Subcutaneous abdominal adipose tissue (tissue), 5 donors: ENCODE results near the gene BEGAIN.

ENCODE experiments used
- H3K27ac ChIP-seq: one replicate; pipeline ENCODE4 v1.7.0; 2013; ENCODE audit warnings: low read depth, mild to moderate bottlenecking, inconsistent platforms, low read length, moderate library complexity
- H3K27me3 ChIP-seq, 5 donors: one replicate each; pipeline ENCODE4 v1.7.0; 2013; ENCODE audit warnings: low read length in 5 of 5, inconsistent platforms in 1 of 5; ENCODE audit not compliant: control insufficient read depth in 5 of 5, insufficient read depth in 4 of 5
- H3K36me3 ChIP-seq, 5 donors: one replicate each; pipeline ENCODE4 v1.7.0; 2013; ENCODE audit warnings: low read length in 5 of 5; ENCODE audit not compliant: control insufficient read depth in 5 of 5, insufficient read depth in 5 of 5
- H3K4me1 ChIP-seq, 5 donors: one replicate each; pipeline ENCODE4 v1.7.0; 2013; ENCODE audit warnings: low read length in 5 of 5, mild to moderate bottlenecking in 3 of 5, moderate library complexity in 1 of 5; ENCODE audit not compliant: control insufficient read depth in 5 of 5, insufficient read depth in 5 of 5
- H3K4me3 ChIP-seq, 5 donors: one replicate each; pipeline ENCODE4 v1.7.0; 2013; ENCODE audit warnings: low read length in 5 of 5, low read depth in 1 of 5
- H3K9ac ChIP-seq, 5 donors: one replicate each; pipeline ENCODE4 v1.7.0; 2013; ENCODE audit warnings: low read length in 5 of 5, mild to moderate bottlenecking in 4 of 5, moderate library complexity in 3 of 5
- H3K9me3 ChIP-seq, 5 donors: one replicate each; pipeline ENCODE4 v1.7.0; 2013; ENCODE audit warnings: low read length in 5 of 5; ENCODE audit not compliant: control insufficient read depth in 5 of 5
- donor health status: healthy.
- donor health status: healthy.
- donor health status: healthy.
- donor health status: healthy.
- donor health status: healthy.

BEGAIN gene

DNA sequence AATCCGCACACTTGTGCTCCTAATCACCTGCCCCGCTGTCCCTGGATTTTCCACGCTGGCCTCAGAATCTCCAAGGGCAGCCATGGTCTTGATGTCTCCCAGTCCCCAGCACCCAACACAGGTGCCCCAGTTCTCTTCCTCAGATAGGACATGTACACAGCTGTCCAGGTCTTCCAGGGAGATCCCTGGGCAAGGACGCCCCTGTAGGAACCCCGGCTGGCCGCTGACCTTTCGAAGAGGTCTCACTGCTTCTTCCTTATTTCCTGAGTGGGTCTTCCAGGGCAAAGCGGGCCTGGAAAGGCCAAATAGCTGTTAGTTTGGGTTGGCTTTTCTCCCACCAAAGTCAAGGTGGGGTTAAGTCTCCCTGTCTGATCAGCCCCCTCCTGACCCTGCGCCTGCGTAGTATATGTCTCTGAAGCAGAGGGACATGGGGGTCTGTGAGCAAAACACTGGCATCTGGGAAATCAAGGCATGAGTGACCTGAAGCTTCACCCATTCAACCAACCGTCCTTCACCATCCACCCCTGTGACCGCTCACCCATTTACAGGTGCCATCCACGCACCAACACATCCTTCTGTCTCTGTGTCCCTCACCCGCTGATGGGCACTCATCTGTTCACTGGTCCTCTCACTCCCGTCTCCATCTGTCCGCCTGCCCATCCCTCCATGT is 4.6 kb downstream of the BEGAIN start:
- Histone ChIP-seq H3K9ac (no peak overlapping the region), H3K36me3 (no peaks in the 10 kb centered on the region), H3K4me3 (no peak overlapping the region), H3K9me3 (peaks cover 0 to 8% (median 6%) of the 10 kb centered on the region in 5 donors), H3K4me1 (peaks cover 0 to 13% (median 8%) of the 10 kb centered on the region in 5 donors), H3K27me3 (peaks cover under 1 to 17% (median 15%) of the 10 kb centered on the region in 5 donors), H3K27ac (no peak overlapping the region)

DNA sequence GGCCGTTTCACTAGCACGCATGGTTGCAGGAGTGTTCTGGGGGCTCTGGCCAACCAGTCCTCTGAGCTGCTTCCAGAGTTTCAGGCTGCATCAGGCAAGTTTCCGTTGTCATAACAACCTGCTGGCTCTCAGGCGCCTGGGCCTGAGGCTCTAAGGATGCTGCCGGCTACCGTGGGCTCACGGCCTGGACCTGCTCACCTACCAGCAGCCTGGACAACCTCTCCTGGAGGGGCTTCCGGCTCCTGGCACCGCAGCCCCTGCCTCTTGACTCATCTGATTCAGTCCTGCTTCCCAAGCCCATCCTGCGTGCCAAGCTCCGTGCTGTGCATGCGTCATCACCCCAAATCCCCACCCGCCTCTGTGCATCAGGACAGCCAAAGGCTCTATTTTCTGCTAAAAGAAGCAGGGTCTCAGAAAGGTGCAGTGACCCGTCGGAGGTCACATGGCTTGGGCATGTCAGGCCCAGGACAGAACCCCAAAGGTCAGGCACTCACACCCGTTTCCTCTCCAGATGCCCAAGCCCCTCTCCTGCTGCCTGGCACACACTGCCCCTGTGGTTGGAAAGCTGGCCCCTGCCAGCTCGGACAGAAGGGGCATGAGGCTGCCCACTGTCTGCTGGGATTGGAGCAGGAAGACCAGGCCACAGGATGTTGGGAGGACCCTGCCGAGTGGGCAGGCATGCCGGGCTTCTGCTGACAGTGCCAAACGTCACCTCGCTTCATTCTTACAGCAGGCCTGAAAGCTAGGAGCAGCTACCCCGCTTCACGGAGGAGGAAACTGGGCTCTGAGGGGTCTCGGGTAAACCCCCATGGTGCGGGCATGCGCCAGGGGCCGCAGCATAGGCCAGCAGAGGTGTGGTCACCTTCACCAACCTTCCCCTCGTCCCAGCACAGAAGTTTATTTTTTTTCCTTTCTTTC is 5.7 kb downstream of the BEGAIN start:
- Histone ChIP-seq H3K9ac (no peak overlapping the region), H3K9me3 (peaks cover 0 to 8% (median 6%) of the 10 kb centered on the region in 5 donors)

DNA sequence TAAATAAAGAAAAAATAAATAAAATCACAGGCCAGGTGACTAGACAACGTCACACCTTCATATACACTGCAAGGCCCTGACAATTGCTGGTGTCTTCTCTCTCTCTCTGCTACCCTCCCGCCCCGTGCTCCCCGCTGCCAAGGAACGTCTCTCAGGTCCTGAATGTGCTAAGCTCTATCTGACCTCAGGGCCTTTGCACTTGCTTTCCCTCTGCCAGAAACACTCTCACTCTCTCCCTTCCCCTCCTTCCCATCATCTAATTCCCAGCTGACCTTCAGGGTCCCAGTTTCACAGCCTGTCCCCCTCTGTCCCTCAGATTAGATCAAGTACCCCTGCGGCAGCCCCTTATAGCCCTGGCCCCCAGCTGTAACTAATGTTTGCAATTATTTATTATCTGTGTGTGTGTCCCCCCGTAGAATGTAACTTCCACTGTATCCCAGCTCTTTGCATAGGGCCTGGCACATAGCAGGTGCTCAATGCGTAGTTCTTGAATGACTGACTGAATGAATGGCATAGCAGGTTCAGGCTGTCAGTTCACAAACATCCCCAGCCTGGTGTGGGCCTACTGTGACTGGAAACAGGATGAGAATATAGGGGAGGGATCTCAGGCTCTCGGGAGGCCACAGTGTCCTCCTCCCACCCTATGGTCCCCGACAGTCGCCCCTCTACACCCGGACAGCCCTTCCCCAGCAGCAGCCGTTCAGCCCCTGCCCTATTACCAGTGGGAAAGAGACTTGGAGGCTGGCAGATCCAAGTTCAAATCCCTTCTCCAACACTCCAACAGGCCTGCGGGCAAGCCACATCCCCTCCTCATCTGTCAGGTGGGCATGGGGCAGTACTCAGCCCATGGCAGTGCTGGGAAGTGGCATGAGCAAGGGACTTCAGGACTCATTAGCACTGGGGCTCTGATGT is 6.6 kb downstream of the BEGAIN start:
- Histone ChIP-seq H3K36me3 (no peaks in the 10 kb centered on the region), H3K9ac (no peak overlapping the region), H3K4me1 (no peaks in the 10 kb centered on the region), H3K27ac (no peak overlapping the region), H3K27me3 (peaks cover 0 to 4% (median 3%) of the 10 kb centered on the region in 5 donors), H3K9me3 (peaks cover 0 to 8% (median 6%) of the 10 kb centered on the region in 5 donors), H3K4me3 (no peak overlapping the region)

More for the DNA sequence above, 5.7 kb downstream of the BEGAIN start:
- no peaks in the 10 kb centered on the region for H3K36me3 ChIP-seq
- peaks cover 0 to 14% (median 11%) of the 10 kb centered on the region in 5 donors for H3K27me3 ChIP-seq
- H3K27ac ChIP-seq: no peak overlapping the region
- H3K4me1 ChIP-seq: peaks cover 0 to 6% (median 4%) of the 10 kb centered on the region in 5 donors
- H3K4me3 ChIP-seq: no peak overlapping the region

DNA sequence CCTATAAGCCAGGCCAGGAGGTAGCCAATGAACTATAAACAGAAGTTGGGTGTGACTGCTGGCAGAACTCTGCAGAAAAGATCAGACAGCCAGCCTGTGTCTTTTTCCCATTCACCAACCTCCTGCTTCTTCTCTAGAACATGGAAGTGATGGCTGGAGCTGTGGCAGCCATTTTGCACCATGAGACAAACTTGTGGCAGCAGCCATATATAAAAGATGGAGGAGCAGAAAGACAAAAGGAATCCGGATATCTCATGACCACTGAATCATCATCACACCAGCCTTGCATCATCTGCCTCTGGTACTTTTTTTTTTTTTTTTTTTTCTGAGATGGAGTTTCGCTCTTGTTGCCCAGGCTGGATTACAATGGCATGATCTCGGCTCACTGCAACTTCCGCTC is 8.7 kb downstream of the BEGAIN start:
- Histone ChIP-seq H3K9ac (no peak overlapping the region), H3K4me3 (no peak overlapping the region), H3K36me3 (no peaks in the 10 kb centered on the region), H3K4me1 (no peaks in the 10 kb centered on the region), H3K27me3 (peaks cover 0 to 6% (median 2%) of the 10 kb centered on the region in 5 donors), H3K27ac (no peak overlapping the region), H3K9me3 (peaks cover 0 to 8% (median 6%) of the 10 kb centered on the region in 5 donors)

DNA sequence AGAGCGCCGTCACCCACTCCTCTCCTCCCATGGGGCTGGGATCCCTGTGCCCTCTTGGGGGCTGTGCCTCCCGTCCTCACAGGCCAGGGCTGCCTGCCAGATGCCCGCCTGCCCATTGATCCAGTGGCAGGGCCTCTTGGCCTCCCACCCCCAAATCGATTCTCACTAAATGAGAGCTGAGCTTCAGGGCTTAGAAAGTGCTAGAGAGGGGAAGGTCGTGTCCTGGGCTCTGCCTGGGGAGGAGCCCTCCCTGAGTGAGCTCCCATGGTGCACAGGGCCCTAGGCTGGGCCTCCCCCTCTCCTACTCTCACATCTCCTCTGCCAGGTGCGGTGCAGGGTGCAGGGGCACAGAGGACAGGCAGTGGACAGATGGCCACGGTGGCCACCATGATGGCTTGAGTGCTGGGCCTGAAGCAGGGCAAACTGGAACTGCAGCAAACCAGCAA is 9.2 kb downstream of the BEGAIN start:
- Histone ChIP-seq H3K27me3 (peaks cover 0 to 10% (median 6%) of the 10 kb centered on the region in 5 donors), H3K4me3 (no peak overlapping the region), H3K9ac (no peak overlapping the region), H3K9me3 (peaks cover 0 to 8% (median 6%) of the 10 kb centered on the region in 5 donors), H3K27ac (no peak overlapping the region), H3K36me3 (no peaks in the 10 kb centered on the region), H3K4me1 (no peaks in the 10 kb centered on the region)

DNA sequence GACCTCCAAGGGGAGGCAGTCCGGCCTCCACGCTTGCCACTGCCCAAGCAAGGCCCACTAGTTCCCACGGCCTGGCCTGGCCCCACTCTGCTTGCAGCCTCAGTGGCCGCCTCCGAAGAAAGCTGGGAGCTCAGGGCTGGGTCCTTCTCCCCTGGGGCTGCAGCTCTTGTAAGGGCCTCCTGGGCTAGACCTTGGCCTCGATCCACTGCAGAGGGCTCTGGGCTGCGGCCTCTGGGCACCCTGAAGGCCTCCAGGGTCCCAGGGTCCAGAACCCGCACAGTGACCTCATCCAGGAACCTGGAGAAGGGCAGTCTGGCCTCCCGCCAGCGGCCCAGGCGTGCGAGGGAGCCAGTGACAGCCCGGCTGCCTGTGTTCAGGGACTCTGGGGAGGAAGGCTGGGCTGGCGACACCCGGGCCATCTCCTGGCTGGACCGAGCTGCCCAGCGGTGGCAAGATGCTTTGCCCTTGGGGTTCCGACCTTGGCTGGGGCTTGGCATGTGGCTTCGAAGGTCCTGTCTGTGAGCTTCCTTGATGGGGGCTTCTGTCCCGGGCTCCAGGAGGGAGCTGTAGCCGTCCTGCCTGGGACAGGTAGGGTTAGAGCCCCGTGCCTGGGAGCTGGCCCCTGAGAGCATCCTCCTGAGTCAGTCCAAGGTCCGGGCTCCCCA is 9.8 kb downstream of the BEGAIN start:
- Histone ChIP-seq H3K27ac (no peak overlapping the region), H3K4me1 (no peaks in the 10 kb centered on the region), H3K36me3 (no peaks in the 10 kb centered on the region), H3K9ac (no peak overlapping the region), H3K9me3 (peaks cover 0 to 8% (median 6%) of the 10 kb centered on the region in 5 donors), H3K4me3 (no peak overlapping the region), H3K27me3 (peaks cover 5 to 15% (median 11%) of the 10 kb centered on the region in 5 donors)

DNA sequence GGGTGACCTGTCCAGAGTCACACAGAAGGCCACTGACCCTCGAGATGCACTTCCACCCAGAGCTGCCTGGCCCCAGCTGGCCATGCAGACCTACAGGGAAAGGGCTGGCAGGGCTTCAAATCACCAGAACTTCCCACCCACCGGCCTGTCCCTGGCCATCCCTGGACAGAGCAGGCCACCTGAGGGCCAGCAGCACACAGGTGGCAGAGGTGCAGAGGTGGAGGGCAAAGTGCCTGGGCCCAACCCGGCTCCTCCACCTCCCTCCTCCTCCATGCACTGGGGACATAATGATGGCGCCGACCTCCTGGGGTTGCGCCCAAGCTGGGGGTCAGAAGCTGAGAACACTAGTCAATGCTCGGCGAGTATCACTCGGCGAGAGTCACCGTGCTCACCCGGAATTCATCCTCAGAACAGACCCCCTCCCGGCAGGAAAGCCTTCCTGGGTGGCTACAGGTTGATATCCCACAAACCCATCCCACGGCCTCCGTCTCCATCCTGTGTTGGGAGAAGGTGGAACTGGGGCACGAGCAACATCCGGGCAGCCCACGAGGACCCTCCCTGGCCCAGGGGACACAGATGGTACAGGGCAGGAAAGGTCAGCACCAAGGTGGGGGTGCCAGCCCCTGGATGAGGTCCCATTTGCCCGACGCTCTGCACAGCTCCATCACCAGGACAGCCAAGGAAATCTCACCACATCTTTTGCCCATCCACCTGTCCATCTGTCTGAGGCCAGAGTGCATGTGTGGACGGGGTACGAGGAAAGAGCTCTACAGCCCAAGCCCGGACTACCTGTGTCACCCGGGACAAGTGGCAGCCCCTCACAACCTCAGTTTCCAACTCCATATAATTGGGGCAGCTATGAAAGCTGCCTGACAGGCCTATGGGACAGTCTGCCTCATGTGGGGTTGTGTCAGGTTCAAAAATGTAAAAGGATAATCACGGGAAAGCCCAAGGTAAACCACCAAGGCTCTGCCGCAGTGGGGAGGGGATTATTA is 10.8 kb downstream of the BEGAIN start:
- H3K27me3 ChIP-seq: peaks cover 9 to 25% (median 21%) of the 10 kb centered on the region in 5 donors
- H3K36me3 ChIP-seq: no peaks in the 10 kb centered on the region
- no peak overlapping the region for H3K27ac ChIP-seq
- H3K9me3 ChIP-seq: peaks cover 0 to 8% (median 6%) of the 10 kb centered on the region in 5 donors
- H3K4me3 ChIP-seq: no peak overlapping the region
- H3K4me1 ChIP-seq: no peaks in the 10 kb centered on the region
- no peak overlapping the region for H3K9ac ChIP-seq

DNA sequence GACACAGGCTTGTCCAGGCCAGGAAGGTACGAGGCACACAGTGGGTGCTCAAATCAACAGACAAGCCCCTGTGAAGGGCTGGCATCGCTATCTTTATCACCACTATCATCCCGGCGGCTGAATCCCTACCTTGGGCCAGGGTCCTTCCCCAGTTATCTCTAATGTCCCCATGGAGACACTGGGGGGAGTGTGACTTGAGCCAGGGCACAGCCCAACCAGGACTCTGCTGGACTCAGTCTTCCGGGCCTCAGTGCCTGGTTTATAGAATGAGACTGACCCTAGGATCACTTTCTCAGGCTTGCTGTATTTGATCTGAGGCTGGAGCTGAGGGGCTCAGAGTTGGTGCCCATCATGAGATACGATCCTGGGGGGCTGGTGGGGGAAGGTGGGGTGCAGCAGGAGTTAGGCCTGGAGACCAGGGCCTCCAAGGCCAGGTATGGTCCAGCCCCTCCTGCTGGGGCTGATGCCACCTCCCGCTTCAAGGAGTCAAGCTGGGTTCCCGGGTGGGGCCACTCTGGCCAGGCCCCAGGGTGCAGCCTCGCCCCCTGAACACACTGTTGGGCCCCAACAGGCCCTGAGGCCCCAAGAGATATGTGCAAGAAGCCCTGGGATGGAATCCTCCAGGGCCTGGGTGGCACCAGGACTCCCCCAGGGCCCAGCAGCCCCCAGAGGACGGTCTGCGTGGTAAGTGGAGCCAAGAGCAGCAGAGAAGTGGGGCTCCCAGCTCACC is 11.8 kb downstream of the BEGAIN start:
- Histone ChIP-seq H3K9ac (no peak overlapping the region), H3K27ac (no peak overlapping the region), H3K9me3 (peaks cover 0 to 8% (median 6%) of the 10 kb centered on the region in 5 donors), H3K36me3 (no peaks in the 10 kb centered on the region), H3K4me1 (no peaks in the 10 kb centered on the region), H3K4me3 (no peak overlapping the region), H3K27me3 (peaks cover 16 to 35% (median 30%) of the 10 kb centered on the region in 5 donors)
